SK-N-SH (cell line): ENCODE measurements around the gene TXNDC17. TPM values are rescaled to one million over a fixed set of nuclear protein-coding genes. Genes with fewer than 3 reads are reported as not detected.

ENCODE experiments used
- CTCF ChIA-PET: fragments of 300-600, 350-600 bp; formaldehyde crosslinking; extraction: SDS; loops from one replicate; lab custom pipeline; 2021; lab: Yijun Ruan, JAX
- POLR2A ChIA-PET: fragments of 350-600 bp; sonication (Branson Sonifier 250); formaldehyde crosslinking; extraction: SDS; loops from one replicate; lab custom pipeline; 2020; ENCODE audit warnings: antibody characterized with exemption, inconsistent platforms; lab: Yijun Ruan, JAX
- DNase-seq: peaks from one replicate; pipeline ENCODE4 v3.0.0; 2012
- H2AFZ ChIP-seq: fragments of 200-600 bp; sonication (generic); 2 replicates; pipeline ENCODE4 v1.8.1; 2016; ENCODE audit warnings: antibody characterized with exemption, mild to moderate bottlenecking, low read depth
- H3F3A ChIP-seq: fragments of 200-600 bp; sonication (generic); replicated peaks from 2 replicates; pipeline ENCODE3; 2016; ENCODE audit warnings: antibody characterized with exemption, mild to moderate bottlenecking; ENCODE audit not compliant: insufficient read depth
- H3K27ac ChIP-seq, 2 experiments: fragments of 200-500 bp in 1 of 2; fragments of 200-600 bp in 1 of 2; sonication (Bioruptor generic) in 1 of 2; sonication (generic), shearing (Covaris generic) in 1 of 2; 2 replicates each; pipeline versions ENCODE4 v1.5.1 to v1.6.1; 2014 to 2016; ENCODE audit warnings: low read depth in 2 of 2, inconsistent platforms in 1 of 2, low read length in 1 of 2, mild to moderate bottlenecking in 1 of 2, mixed read lengths in 1 of 2
- H3K27me3 ChIP-seq: fragments of 200-600 bp; sonication (generic), shearing (Covaris generic); 2 replicates; pipeline ENCODE4 v1.6.1; 2016; ENCODE audit warnings: mixed run types; ENCODE audit not compliant: insufficient read depth
- H3K36me3 ChIP-seq, 2 experiments: fragments of 200-500 bp in 1 of 2; fragments of 200-600 bp in 1 of 2; sonication (Bioruptor generic) in 1 of 2; sonication (generic) in 1 of 2; replicated peaks in 1 of 2; 2 replicates each; pipeline versions ENCODE3 to v1.5.1; 2014 to 2016; ENCODE audit warnings: low read length in 1 of 2, mild to moderate bottlenecking in 1 of 2; ENCODE audit not compliant: insufficient read depth in 2 of 2, control insufficient read depth in 1 of 2
- H3K4me1 ChIP-seq, 2 experiments: fragments of 200-500 bp in 1 of 2; fragments of 200-600 bp in 1 of 2; sonication (Bioruptor generic) in 1 of 2; sonication (generic), shearing (Covaris generic) in 1 of 2; 2 replicates each; pipeline versions ENCODE4 v1.5.1 to v1.6.1; 2014 to 2016; ENCODE audit warnings: low read depth in 1 of 2, low read length in 1 of 2, mixed run types in 1 of 2; ENCODE audit not compliant: insufficient read depth in 2 of 2, control insufficient read depth in 1 of 2
- H3K4me2 ChIP-seq: fragments of 200-600 bp; sonication (generic), shearing (Covaris generic); 2 replicates; pipeline ENCODE4 v1.6.1; 2017; ENCODE audit warnings: mixed run types
- H3K4me3 ChIP-seq, 2 experiments: fragments of 200-500 bp in 1 of 2; fragments of 200-600 bp in 1 of 2; sonication (Bioruptor generic) in 1 of 2; sonication (generic), shearing (Covaris generic) in 1 of 2; 2 replicates each; pipeline versions ENCODE4 v1.5.1 to v1.8.1; 2014 to 2016; ENCODE audit warnings: low read depth in 2 of 2, inconsistent platforms in 1 of 2, low read length in 1 of 2, mild to moderate bottlenecking in 1 of 2, mixed read lengths in 1 of 2, moderate library complexity in 1 of 2
- H3K79me2 ChIP-seq: fragments of 200-600 bp; sonication (generic); 2 replicates; pipeline ENCODE4 v1.8.1; 2017; ENCODE audit warnings: mild to moderate bottlenecking; ENCODE audit not compliant: insufficient read depth
- H3K9ac ChIP-seq: fragments of 200-600 bp; sonication (generic); 2 replicates; pipeline ENCODE4 v1.6.1; 2017; ENCODE audit warnings: mixed run types
- H3K9me2 ChIP-seq: fragments of 200-600 bp; sonication (generic); 2 replicates; pipeline ENCODE4 v1.6.1; 2017; ENCODE audit warnings: mixed run types
- H3K9me3 ChIP-seq: fragments of 200-600 bp; sonication (generic); 2 replicates; pipeline ENCODE4 v1.6.1; 2017; ENCODE audit warnings: mixed run types, mild to moderate bottlenecking, moderate library complexity
- H4K20me1 ChIP-seq: fragments of 200-600 bp; sonication (generic); 2 replicates; pipeline ENCODE4 v1.6.1; 2017; ENCODE audit warnings: mild to moderate bottlenecking, mixed run types; ENCODE audit not compliant: insufficient read depth
- EZH2phosphoT487 ChIP-seq: fragments of 200-600 bp; sonication (generic); IDR thresholded peaks from 2 replicates; pipeline ENCODE4 v1.6.1; 2017; ENCODE audit warnings: low read depth, mixed run types, mild to moderate bottlenecking, antibody characterized with exemption, moderate library complexity, borderline replicate concordance
- FOSL2 ChIP-seq: IDR thresholded peaks from 2 replicates; pipeline ENCODE4 v1.4.0; 2012; ENCODE audit warnings: low read depth, mild to moderate bottlenecking, moderate library complexity, borderline replicate concordance
- FOXJ3 ChIP-seq: sonication (generic); formaldehyde crosslinking; IDR thresholded peaks from 2 replicates; pipeline ENCODE4 v1.5.1; 2020; ENCODE audit warnings: mild to moderate bottlenecking, missing genetic modification reagents
- GABPA ChIP-seq: IDR thresholded peaks from 2 replicates; pipeline ENCODE4 v1.4.0; 2012; ENCODE audit warnings: low read depth, mild to moderate bottlenecking
- JUND ChIP-seq: IDR thresholded peaks from 2 replicates; pipeline ENCODE4 v1.4.0; 2012
- MAX ChIP-seq: IDR thresholded peaks from 2 replicates; pipeline ENCODE4 v1.4.0; 2012; ENCODE audit warnings: low read depth
- MEF2A ChIP-seq: IDR thresholded peaks from 2 replicates; pipeline ENCODE4 v1.4.0; 2012; ENCODE audit warnings: low read depth, borderline replicate concordance
- MXI1 ChIP-seq: IDR thresholded peaks from 2 replicates; pipeline ENCODE4 v1.6.1; 2012; ENCODE audit warnings: mild to moderate bottlenecking, low read depth, low read length, improper control_type of control experiment
- NFIC ChIP-seq: IDR thresholded peaks from 2 replicates; pipeline ENCODE4 v1.4.0; 2012; ENCODE audit warnings: borderline replicate concordance
- PBX3 ChIP-seq: IDR thresholded peaks from 2 replicates; pipeline ENCODE4; 2012
- RCOR1 ChIP-seq: fragments of 150-350 bp; IDR thresholded peaks from 2 replicates; pipeline ENCODE4 v1.6.1; 2017; ENCODE audit warnings: antibody characterized with exemption, low read length
- RFX5 ChIP-seq: IDR thresholded peaks from 2 replicates; pipeline ENCODE4 v1.6.1; 2012; ENCODE audit warnings: mild to moderate bottlenecking, improper control_type of control experiment, low read length
- TAF1 ChIP-seq: IDR thresholded peaks from 2 replicates; pipeline ENCODE4 v1.6.1; 2012; ENCODE audit warnings: low read depth, mild to moderate bottlenecking, low read length, moderate library complexity, borderline replicate concordance
- TEAD4 ChIP-seq: IDR thresholded peaks from 2 replicates; pipeline ENCODE4 v1.4.0; 2012; ENCODE audit warnings: mild to moderate bottlenecking, borderline replicate concordance; ENCODE audit not compliant: insufficient read depth
- YY1 ChIP-seq: IDR thresholded peaks from 2 replicates; pipeline ENCODE4 v1.4.0; 2012; ENCODE audit warnings: low read depth, mild to moderate bottlenecking
- ZBTB33 ChIP-seq: IDR thresholded peaks from 2 replicates; pipeline ENCODE4 v1.4.0; 2012; ENCODE audit warnings: low read depth, borderline replicate concordance
- WGBS: methylation state at CpG from one replicate; pipeline ENCODE4 v1.1.6; 2017; ENCODE audit warnings: low lambda C conversion rate; 5-methylcytosine and 5-hydroxymethylcytosine counted together
- polyA plus RNA-seq, 3 experiments: library from polyadenylated mRNA; depleted of rRNA; stranded (reverse); fragments of >200 nt; gene quantifications; 2 replicates each; pipeline ENCODE4 v1.2.3, GENCODE V29; 2012
- TF ChIP-seq, protein P1 (sequence below): fragments of 150-350 bp; IDR thresholded peaks from 2 replicates; pipeline ENCODE4 v1.6.1; 2016; ENCODE audit warnings: mild to moderate bottlenecking, low read depth, low read length
- TF ChIP-seq, protein P2 (sequence below): fragments of 150-350 bp; IDR thresholded peaks from 2 replicates; pipeline ENCODE4 v1.6.1; 2017; ENCODE audit warnings: antibody characterized with exemption, low read length, low read depth, borderline replicate concordance
- TF ChIP-seq, protein P3 (sequence below): IDR thresholded peaks from 2 replicates; pipeline ENCODE4 v1.4.0; 2012; ENCODE audit warnings: low read depth, borderline replicate concordance
- TF ChIP-seq, protein P4 (sequence below): fragments of 200-600 bp; sonication (generic); IDR thresholded peaks from 2 replicates; pipeline ENCODE4 v1.6.1; 2017; ENCODE audit warnings: antibody characterized with exemption, mild to moderate bottlenecking, moderate library complexity

The TXNDC17 gene
- polyA plus RNA-seq, 1 of the 3 experiments (the other 2 are of a cell fraction): 644 TPM

DNA sequence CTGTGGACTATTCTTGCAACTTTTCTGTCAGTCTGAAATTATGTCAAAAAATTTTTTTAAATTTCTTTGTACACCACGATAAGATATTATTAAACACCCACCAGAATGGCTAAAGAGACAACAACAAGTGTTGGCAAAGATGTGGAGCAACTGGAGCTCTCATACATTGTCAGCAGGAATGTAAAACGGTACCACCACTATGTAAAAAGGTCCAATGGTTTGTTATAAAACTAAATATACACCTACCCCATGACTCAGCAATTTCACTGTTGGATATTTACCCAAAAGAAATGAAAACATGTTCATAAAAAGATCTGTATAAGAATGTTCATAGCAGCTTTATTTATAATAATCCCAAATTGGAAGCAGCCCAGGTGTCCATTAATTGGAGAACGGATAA is 7.6 kb upstream of the TXNDC17 start (continued):
- TF ChIP-seq TAF1 (no peak), MXI1 (no peak), PBX3 (no peak), GABPA (no peak)
- TF ChIP-seq, protein P1, sequence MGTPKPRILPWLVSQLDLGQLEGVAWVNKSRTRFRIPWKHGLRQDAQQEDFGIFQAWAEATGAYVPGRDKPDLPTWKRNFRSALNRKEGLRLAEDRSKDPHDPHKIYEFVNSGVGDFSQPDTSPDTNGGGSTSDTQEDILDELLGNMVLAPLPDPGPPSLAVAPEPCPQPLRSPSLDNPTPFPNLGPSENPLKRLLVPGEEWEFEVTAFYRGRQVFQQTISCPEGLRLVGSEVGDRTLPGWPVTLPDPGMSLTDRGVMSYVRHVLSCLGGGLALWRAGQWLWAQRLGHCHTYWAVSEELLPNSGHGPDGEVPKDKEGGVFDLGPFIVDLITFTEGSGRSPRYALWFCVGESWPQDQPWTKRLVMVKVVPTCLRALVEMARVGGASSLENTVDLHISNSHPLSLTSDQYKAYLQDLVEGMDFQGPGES: no peak
- TF ChIP-seq, protein P2, sequence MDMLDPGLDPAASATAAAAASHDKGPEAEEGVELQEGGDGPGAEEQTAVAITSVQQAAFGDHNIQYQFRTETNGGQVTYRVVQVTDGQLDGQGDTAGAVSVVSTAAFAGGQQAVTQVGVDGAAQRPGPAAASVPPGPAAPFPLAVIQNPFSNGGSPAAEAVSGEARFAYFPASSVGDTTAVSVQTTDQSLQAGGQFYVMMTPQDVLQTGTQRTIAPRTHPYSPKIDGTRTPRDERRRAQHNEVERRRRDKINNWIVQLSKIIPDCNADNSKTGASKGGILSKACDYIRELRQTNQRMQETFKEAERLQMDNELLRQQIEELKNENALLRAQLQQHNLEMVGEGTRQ: no peak

GRCh38 chr17:6636105-6636504 is 4.8 kb upstream of the TXNDC17 start:
- ChIA-PET POLR2A (no interaction called here), CTCF (interaction anchor here (1.0 to 1.2 kb wide), 3 partner anchors 14 to 163 kb away, joined by 3 to 6 read pairs (median 3); no protein-coding TSS in a partner anchor)
- no peaks in the 10 kb centered on the region for H3K27me3 ChIP-seq
- 90% methylated on average over 2 of the region's 2 CpGs for WGBS
- H3K4me2 ChIP-seq: no peak overlapping the region
- no peaks in the 10 kb centered on the region for H3K9me2 ChIP-seq
- H3K4me1 ChIP-seq: peaks cover 0 to 11% of the 10 kb centered on the region in 2 experiments; a peak in 1 of 4 replicates
- H4K20me1 ChIP-seq: no peaks in the 10 kb centered on the region
- no peak overlapping the region for H3K9ac ChIP-seq
- H2AFZ ChIP-seq: no peak overlapping the region
- H3K36me3 ChIP-seq: peaks cover 36 to 39% of the 10 kb centered on the region in 2 experiments
- H3F3A ChIP-seq: peaks cover 7% of the 10 kb centered on the region
- no peak overlapping the region for H3K4me3 ChIP-seq
- no peak for DNase-seq
- peaks cover 31% of the 10 kb centered on the region for H3K79me2 ChIP-seq
- no peaks in the 10 kb centered on the region for H3K9me3 ChIP-seq
- H3K27ac ChIP-seq: no peak overlapping the region
- no peak for TF ChIP-seq YY1
- TF ChIP-seq JUND: no peak
- TF ChIP-seq RCOR1: no peak
- TF ChIP-seq TEAD4: no peak
- TF ChIP-seq ZBTB33: no peak
- TF ChIP-seq TAF1: no peak
- TF ChIP-seq, protein P3, sequence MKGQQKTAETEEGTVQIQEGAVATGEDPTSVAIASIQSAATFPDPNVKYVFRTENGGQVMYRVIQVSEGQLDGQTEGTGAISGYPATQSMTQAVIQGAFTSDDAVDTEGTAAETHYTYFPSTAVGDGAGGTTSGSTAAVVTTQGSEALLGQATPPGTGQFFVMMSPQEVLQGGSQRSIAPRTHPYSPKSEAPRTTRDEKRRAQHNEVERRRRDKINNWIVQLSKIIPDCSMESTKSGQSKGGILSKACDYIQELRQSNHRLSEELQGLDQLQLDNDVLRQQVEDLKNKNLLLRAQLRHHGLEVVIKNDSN: no peak
- TF ChIP-seq, protein P4, sequence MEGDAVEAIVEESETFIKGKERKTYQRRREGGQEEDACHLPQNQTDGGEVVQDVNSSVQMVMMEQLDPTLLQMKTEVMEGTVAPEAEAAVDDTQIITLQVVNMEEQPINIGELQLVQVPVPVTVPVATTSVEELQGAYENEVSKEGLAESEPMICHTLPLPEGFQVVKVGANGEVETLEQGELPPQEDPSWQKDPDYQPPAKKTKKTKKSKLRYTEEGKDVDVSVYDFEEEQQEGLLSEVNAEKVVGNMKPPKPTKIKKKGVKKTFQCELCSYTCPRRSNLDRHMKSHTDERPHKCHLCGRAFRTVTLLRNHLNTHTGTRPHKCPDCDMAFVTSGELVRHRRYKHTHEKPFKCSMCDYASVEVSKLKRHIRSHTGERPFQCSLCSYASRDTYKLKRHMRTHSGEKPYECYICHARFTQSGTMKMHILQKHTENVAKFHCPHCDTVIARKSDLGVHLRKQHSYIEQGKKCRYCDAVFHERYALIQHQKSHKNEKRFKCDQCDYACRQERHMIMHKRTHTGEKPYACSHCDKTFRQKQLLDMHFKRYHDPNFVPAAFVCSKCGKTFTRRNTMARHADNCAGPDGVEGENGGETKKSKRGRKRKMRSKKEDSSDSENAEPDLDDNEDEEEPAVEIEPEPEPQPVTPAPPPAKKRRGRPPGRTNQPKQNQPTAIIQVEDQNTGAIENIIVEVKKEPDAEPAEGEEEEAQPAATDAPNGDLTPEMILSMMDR: no peak
- TF ChIP-seq RFX5: no peak
- TF ChIP-seq FOSL2: no peak
- no peak for TF ChIP-seq PBX3
- no peak for TF ChIP-seq MAX
- TF ChIP-seq, protein P1: no peak
- TF ChIP-seq MXI1: no peak
- no peak for TF ChIP-seq NFIC
- TF ChIP-seq GABPA: no peak
- no peak for TF ChIP-seq MEF2A
- TF ChIP-seq FOXJ3 (CRISPR knock-in tag): no peak
- TF ChIP-seq EZH2phosphoT487: no peak
